PFSK-1 (cell line): ENCODE results near the gene IL24.

ENCODE experiments used
- FOXP2 ChIP-seq: optimal IDR thresholded peaks from 2 replicates; pipeline ENCODE3; 2011; ENCODE audit warnings: borderline replicate concordance, control low read depth, inconsistent platforms; ENCODE audit not compliant: insufficient read depth; ENCODE audit errors: extremely low read length, extremely low read depth
- POLR2AphosphoS5 ChIP-seq: IDR thresholded peaks from 2 replicates; pipeline ENCODE4 v1.6.1; 2012; ENCODE audit warnings: low read depth, mild to moderate bottlenecking, control low read depth, low read length, moderate library complexity
- TF ChIP-seq, protein P1 (sequence below), 2 experiments: IDR thresholded peaks; 2 replicates each; pipeline versions ENCODE4 v1.6.1 to v1.8.0; 2011 to 2012; ENCODE audit warnings: low read depth in 2 of 2, low read length in 2 of 2, control low read depth in 1 of 2, inconsistent platforms in 1 of 2, mild to moderate bottlenecking in 1 of 2, moderate library complexity in 1 of 2; ENCODE audit not compliant: insufficient read depth in 1 of 2

DNA sequence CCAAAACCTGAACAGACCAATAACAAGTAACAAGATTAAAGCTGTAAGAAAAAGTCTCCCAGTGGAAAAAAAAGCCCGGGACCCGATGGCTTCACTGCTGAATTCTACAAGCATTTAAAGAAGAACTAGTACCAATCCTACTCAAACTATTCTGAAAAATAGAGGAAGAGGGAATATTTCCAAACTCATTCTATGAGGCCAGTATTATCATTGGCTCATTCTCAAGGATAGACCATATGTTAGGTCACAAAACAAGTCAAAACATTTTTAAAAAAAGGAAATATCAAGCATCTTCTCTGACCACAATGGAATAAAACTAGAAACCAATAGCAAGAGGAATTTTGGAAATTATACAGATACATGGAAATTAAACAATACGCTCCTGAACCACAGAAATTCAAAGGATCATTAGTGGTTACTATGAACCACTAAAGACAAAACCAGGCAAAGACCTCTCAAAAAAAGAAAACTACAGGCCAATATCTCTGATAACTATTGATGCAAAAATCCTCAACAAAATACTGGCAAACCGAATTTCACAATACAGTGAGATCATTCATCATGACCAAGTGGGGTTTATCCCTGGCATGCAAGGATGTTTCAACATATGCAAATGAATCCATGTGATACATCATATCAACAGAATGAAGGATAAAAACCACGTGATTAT, 45.8 kb upstream of the IL24 start:
- TF ChIP-seq, protein P1, sequence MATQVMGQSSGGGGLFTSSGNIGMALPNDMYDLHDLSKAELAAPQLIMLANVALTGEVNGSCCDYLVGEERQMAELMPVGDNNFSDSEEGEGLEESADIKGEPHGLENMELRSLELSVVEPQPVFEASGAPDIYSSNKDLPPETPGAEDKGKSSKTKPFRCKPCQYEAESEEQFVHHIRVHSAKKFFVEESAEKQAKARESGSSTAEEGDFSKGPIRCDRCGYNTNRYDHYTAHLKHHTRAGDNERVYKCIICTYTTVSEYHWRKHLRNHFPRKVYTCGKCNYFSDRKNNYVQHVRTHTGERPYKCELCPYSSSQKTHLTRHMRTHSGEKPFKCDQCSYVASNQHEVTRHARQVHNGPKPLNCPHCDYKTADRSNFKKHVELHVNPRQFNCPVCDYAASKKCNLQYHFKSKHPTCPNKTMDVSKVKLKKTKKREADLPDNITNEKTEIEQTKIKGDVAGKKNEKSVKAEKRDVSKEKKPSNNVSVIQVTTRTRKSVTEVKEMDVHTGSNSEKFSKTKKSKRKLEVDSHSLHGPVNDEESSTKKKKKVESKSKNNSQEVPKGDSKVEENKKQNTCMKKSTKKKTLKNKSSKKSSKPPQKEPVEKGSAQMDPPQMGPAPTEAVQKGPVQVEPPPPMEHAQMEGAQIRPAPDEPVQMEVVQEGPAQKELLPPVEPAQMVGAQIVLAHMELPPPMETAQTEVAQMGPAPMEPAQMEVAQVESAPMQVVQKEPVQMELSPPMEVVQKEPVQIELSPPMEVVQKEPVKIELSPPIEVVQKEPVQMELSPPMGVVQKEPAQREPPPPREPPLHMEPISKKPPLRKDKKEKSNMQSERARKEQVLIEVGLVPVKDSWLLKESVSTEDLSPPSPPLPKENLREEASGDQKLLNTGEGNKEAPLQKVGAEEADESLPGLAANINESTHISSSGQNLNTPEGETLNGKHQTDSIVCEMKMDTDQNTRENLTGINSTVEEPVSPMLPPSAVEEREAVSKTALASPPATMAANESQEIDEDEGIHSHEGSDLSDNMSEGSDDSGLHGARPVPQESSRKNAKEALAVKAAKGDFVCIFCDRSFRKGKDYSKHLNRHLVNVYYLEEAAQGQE (IDR thresholded peaks at IDR 0.05; ENCODE audit: insufficient read depth in 1 of 2, low read depth in 2 of 2, low read length in 2 of 2), result no peak
- TF ChIP-seq POLR2AphosphoS5, result no peak
- no peak for TF ChIP-seq FOXP2
